Fibroblast of pulmonary artery (primary cell): Measurements from ENCODE around the gene ITGB4.

ENCODE experiments used
- DNase-seq: peaks from one replicate; pipeline ENCODE4 v3.0.0-alpha.2; 2010; ENCODE audit warnings: low read depth
- H3K4me3 ChIP-seq: replicated peaks from 2 replicates; pipeline ENCODE4 v1.5.1; 2011; ENCODE audit warnings: low read depth, mild to moderate bottlenecking, control low read depth, low read length, moderate library complexity
- TF ChIP-seq, protein P1 (sequence below): IDR thresholded peaks from 2 replicates; pipeline ENCODE4 v1.5.1; 2011; ENCODE audit warnings: mild to moderate bottlenecking, control low read depth, low read length, inconsistent platforms; ENCODE audit errors: missing control alignments

The ITGB4 gene

DNA sequence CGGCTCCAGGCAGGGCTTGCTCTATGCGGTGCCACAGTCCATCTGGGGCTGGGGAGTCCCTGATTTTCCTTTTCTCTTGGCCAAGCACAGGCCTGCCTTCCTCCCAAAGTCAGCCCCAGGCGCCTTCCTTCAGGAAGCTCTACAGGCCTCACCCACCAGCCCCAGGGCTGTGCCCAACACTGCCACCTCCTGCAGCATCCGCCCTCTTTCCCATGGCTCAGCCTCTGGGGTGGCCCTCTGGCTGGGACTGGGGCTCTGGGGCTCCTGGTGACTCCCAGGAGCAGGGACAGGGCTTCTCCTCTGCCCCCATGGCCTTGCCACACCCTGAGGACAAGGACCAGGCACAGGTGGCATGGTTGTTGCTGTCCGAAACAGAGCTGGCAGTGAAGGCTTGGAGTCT is 817 bp downstream of the ITGB4 start:
- no peak overlapping the region for H3K4me3 ChIP-seq
- DNase-seq, result no peak
- TF ChIP-seq, protein P1, sequence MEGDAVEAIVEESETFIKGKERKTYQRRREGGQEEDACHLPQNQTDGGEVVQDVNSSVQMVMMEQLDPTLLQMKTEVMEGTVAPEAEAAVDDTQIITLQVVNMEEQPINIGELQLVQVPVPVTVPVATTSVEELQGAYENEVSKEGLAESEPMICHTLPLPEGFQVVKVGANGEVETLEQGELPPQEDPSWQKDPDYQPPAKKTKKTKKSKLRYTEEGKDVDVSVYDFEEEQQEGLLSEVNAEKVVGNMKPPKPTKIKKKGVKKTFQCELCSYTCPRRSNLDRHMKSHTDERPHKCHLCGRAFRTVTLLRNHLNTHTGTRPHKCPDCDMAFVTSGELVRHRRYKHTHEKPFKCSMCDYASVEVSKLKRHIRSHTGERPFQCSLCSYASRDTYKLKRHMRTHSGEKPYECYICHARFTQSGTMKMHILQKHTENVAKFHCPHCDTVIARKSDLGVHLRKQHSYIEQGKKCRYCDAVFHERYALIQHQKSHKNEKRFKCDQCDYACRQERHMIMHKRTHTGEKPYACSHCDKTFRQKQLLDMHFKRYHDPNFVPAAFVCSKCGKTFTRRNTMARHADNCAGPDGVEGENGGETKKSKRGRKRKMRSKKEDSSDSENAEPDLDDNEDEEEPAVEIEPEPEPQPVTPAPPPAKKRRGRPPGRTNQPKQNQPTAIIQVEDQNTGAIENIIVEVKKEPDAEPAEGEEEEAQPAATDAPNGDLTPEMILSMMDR, result no peak

DNA sequence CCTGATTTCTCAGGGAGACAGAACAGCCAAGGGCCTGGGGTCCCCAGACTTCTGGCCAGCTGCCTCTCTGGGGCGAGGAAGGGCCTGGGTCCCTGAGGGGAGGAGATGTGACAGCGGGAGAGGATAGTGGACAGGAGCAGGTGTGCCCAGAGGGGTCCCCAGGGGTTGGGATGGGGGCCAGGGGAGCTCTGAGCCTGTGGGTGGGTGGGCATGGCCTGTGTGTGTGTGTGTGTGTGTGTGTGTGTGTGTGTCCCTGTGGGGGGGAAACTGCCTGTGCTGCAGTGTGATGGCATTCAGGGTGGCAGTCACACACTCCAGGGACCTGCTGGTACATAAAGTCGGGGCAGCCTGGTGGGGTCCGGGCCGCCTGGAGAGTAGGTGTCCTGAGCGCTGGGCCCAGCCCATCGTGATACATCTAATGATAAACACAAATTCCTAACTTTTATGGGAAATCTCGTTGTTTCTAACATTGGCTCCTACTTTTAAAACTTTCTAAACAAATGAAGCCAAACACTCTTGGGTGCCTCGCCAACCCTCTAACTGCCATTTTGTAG is 1.4 kb downstream of the ITGB4 start:
- TF ChIP-seq, protein P1, result no peak
- H3K4me3 ChIP-seq, result no peak overlapping the region
- DNase-seq, result no peak

DNA sequence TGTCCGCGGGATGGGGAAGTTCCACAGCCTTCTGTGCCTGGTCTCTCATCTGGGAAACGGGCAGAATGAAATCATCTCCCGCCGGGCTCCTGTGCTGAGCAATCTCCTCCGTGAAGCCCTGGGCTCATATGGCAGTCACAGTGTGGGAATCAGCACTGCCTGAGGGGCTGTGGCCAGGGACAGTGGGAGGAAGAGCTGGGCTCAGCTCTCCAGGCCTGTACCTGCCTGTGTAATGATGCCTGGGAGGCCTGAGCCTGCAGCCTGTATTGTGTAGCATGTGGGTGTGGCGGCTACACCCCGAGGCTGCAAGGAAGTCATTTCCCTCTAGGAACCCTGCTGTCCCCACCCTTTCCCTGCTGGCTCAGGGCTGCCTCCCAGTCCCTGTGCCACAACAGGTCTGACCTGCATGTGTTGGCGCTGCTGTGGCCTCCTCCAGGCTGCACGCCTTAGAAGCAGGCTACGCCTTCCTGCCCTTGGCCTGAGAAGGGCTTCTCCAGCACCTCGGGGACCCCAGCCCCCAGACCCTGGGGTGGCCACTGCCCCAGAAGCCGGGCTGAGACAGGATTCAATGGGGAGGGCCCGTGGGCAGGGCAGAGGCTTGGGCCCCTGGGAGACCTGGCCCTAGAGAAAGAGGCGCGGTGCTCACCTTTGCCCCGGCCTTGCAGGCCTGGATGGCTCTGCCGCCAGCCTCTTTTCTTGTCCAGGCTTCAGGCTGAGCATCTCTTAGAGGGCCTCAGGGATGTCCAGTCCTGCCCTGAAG is 2.1 kb downstream of the ITGB4 start:
- DNase-seq, result no peak
- TF ChIP-seq, protein P1, result no peak
- no peak overlapping the region for H3K4me3 ChIP-seq

DNA sequence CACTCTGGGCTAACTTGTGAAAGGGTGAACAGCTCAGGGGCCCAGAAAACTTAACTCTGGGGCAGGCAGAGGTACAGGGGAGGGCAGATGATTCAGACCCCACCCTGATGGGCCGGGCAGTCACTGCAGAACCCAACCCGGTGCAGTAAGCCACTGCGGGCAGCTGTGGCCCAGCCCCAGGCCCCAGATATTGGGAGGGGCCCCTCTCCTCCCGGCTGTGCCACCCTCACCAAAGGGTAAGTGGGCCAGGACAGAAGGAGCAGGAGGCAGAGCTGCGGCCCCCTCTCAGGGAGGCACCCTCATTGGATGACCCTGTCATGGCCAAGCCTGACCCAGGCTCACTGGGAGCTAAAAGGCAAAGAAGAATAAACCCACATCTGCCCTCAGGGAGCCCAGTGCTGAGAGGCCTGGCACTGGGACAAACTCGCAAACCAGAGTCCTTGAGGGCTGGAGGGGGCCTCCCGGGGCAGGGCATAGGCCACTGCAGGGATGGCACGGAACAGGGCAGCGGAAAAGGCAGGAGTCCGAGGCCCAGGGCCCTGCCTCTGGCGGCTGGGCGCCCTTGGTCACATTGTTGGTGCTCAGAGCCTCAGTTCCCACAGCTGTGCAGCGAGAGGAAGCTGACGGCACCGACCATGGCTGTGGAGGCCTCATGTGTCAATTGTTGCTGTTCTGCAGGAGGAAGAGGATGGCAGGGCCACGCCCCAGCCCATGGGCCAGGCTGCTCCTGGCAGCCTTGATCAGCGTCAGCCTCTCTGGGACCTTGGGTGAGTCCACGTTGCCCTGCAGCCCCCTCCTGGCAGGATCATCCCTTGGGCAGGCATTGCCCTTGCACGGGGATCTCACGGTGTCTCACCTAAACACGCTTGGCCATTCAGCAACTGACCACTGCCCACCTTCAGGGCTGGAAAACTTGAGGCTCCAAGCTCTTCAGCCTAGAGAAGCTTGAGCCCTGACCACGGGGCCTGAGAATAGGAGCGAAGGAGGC is 3.1 kb downstream of the ITGB4 start:
- TF ChIP-seq, protein P1, result no peak
- no peak for DNase-seq
- H3K4me3 ChIP-seq, result no peak overlapping the region

DNA sequence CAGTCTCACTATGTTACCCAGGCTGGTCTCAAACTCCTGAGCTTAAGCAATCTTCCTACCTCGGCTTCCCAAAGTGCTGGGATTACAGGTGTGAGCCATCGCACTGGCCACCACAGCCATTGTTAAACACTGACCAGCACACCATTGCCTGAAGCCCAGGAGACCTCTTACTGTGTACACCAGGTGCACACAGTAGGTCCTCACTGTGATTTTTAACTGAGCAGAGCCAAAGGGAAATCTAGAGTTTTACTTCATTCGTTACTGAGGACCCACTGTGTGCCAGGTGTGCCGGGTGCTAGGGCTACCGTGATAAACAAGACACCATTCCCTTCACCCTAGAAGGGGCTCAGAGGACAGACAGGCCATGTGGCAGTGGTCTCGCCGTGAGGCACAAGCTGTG is 4.2 kb downstream of the ITGB4 start:
- no peak overlapping the region for H3K4me3 ChIP-seq
- no peak for DNase-seq
- TF ChIP-seq, protein P1, result no peak

DNA sequence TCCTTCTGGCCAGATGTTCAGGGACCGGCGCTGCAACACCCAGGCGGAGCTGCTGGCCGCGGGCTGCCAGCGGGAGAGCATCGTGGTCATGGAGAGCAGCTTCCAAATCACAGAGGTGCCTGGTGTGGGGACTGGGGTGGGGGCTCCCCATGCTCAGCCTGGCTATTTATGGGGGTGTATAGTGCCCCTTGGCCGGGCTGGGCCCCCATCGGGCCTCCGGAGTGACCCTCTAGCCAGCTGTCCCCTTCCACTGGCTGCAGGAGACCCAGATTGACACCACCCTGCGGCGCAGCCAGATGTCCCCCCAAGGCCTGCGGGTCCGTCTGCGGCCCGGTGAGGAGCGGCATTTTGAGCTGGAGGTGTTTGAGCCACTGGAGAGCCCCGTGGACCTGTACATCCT is 6.1 kb downstream of the ITGB4 start:
- no peak for DNase-seq
- TF ChIP-seq, protein P1, result no peak

More for the DNA sequence above, 6.1 kb downstream of the ITGB4 start:
- no peak overlapping the region for H3K4me3 ChIP-seq
